B cell (primary cell): Measurements from ENCODE around the gene DOCK6. TPM values are rescaled to one million over a fixed set of nuclear protein-coding genes. Genes with fewer than 3 reads are reported as not detected.

Experiments
- ATAC-seq: fragments of 200-7000 bp; cut with Tn5 transposase; one replicate; pipeline ENCODE4 v1.10.0; 2021; ENCODE audit warnings: low read depth, mild to moderate bottlenecking, moderate number of reproducible peaks, moderate library complexity
- CTCF ChIA-PET: fragments of 350-600 bp; sonication (Branson Sonifier 250); formaldehyde crosslinking; loops from one replicate; lab custom pipeline; 2021; ENCODE audit warnings: antibody characterized with exemption, inconsistent platforms; lab: Charles Lee
- POLR2A ChIA-PET: fragments of 350-600 bp; sonication (Branson Sonifier 250); formaldehyde crosslinking; loops from one replicate; lab custom pipeline; 2021; ENCODE audit warnings: antibody characterized with exemption; lab: Charles Lee
- DNase-seq: peaks from one replicate; pipeline ENCODE4 v3.0.0; 2013
- H2AFZ ChIP-seq: 2 replicates; pipeline ENCODE4 v1.6.1; 2012; ENCODE audit warnings: mild to moderate bottlenecking, low read depth, low read length; ENCODE audit not compliant: insufficient read depth, poor library complexity, severe bottlenecking
- H3K27ac ChIP-seq, 2 donors: 1 replicate in 1 of 2; 2 replicates in 1 of 2; pipeline ENCODE4 v1.5.1; 2012 to 2013; ENCODE audit warnings: low read length in 2 of 2, mild to moderate bottlenecking in 2 of 2, moderate library complexity in 1 of 2
- H3K27me3 ChIP-seq, 4 experiments: fragments of 200-600 bp in 1 of 4; sonication (generic) in 1 of 4; replicated peaks in 1 of 4; 1 replicate in 2 of 4; 2 replicates in 2 of 4; pipeline versions ENCODE4 v1.6.1 to v1.7.0; 2013 to 2016; ENCODE audit warnings: low read length in 3 of 4, mild to moderate bottlenecking in 2 of 4, mixed read lengths in 1 of 4, moderate library complexity in 1 of 4; ENCODE audit not compliant: insufficient read depth in 4 of 4, control insufficient read depth in 3 of 4; ENCODE audit errors: control extremely low read depth in 1 of 4
- H3K36me3 ChIP-seq, 2 experiments: replicated peaks in 1 of 2; 1 replicate in 1 of 2; 2 replicates in 1 of 2; pipeline versions ENCODE4 v1.6.1 to v1.7.1; 2013; ENCODE audit warnings: low read length in 1 of 2; ENCODE audit not compliant: insufficient read depth in 2 of 2, control insufficient read depth in 1 of 2; ENCODE audit errors: control extremely low read depth in 1 of 2, extremely low read depth in 1 of 2
- H3K4me1 ChIP-seq, 2 donors: fragments of 200-600 bp in 1 of 2; sonication (generic) in 1 of 2; 1 replicate in 1 of 2; 2 replicates in 1 of 2; pipeline versions ENCODE4 v1.5.1 to v1.6.1; 2013 to 2017; ENCODE audit warnings: low read length in 2 of 2; ENCODE audit not compliant: control insufficient read depth in 2 of 2, insufficient read depth in 2 of 2
- H3K4me2 ChIP-seq: replicated peaks from 2 replicates; pipeline ENCODE3; 2012; ENCODE audit warnings: mild to moderate bottlenecking, low read depth, low read length; ENCODE audit not compliant: poor library complexity, severe bottlenecking
- H3K4me3 ChIP-seq, 5 experiments: fragments of 200-600 bp in 1 of 5; sonication (generic) in 1 of 5; 1 replicate in 3 of 5; 2 replicates in 2 of 5; pipeline versions ENCODE4 v1.5.1 to v1.7.0; 2011 to 2016; ENCODE audit warnings: low read length in 4 of 5, mild to moderate bottlenecking in 4 of 5, low read depth in 2 of 5, control low read depth in 1 of 5, moderate library complexity in 1 of 5; ENCODE audit not compliant: insufficient read depth in 1 of 5; ENCODE audit errors: control extremely low read depth in 1 of 5, extremely low read depth in 1 of 5
- H3K79me2 ChIP-seq: fragments of 200-600 bp; sonication (generic); one replicate; pipeline ENCODE4 v1.6.0; 2016; ENCODE audit warnings: low read length; ENCODE audit not compliant: control insufficient read depth, insufficient read depth
- H3K9ac ChIP-seq: fragments of 200-600 bp; sonication (generic); 2 replicates; pipeline ENCODE4 v1.6.1; 2017; ENCODE audit warnings: mild to moderate bottlenecking, low read length, moderate library complexity
- H3K9me3 ChIP-seq, 3 donors: one replicate each; pipeline versions ENCODE4 v1.6.1 to v1.7.1; 2013; ENCODE audit warnings: low read length in 2 of 3; ENCODE audit not compliant: control insufficient read depth in 2 of 3, insufficient read depth in 1 of 3; ENCODE audit errors: control extremely low read depth in 1 of 3
- H4K20me1 ChIP-seq: 2 replicates; pipeline ENCODE4 v1.6.0; 2012; ENCODE audit warnings: mild to moderate bottlenecking, low read length; ENCODE audit not compliant: insufficient read depth, control insufficient read depth, poor library complexity, severe bottlenecking
- H3K27ac Mint-ChIP-seq: one replicate; pipeline ENCODE4 v1.8.0; 2021; ENCODE audit warnings: mixed read lengths
- H3K27me3 Mint-ChIP-seq: one replicate; pipeline ENCODE4 v1.8.0; 2021; ENCODE audit warnings: mixed read lengths
- H3K4me1 Mint-ChIP-seq: one replicate; pipeline ENCODE4 v1.8.0; 2021; ENCODE audit warnings: mixed read lengths
- H3K4me3 Mint-ChIP-seq: one replicate; pipeline ENCODE4 v1.8.0; 2021; ENCODE audit warnings: mixed read lengths
- H3K9me3 Mint-ChIP-seq: one replicate; pipeline ENCODE4 v1.8.0; 2022; ENCODE audit warnings: mixed read lengths; ENCODE audit not compliant: insufficient read depth
- EZH2 ChIP-seq: IDR thresholded peaks from 2 replicates; pipeline ENCODE4 v1.6.1; 2012; ENCODE audit warnings: borderline replicate concordance, low read depth, mild to moderate bottlenecking, moderate library complexity, low read length; ENCODE audit not compliant: insufficient read depth, poor library complexity, severe bottlenecking
- WGBS: methylation state at CpG from one replicate; pipeline ENCODE4 v1.1.5; 2013; ENCODE audit warnings: missing lambda C conversion rate; ENCODE audit not compliant: insufficient coverage; 5-methylcytosine and 5-hydroxymethylcytosine counted together
- intact Hi-C: fragments of 100-400 bp; cut with micrococcal nuclease; formaldehyde crosslinking; loops from one replicate; pipeline ENCODE4 v1.10.0; 2022
- polyA plus RNA-seq: library from polyadenylated mRNA; depleted of rRNA; stranded (reverse); fragments of >200 nt; gene quantifications from 2 replicates; pipeline ENCODE4 v1.2.3, GENCODE V29; 2012
- total RNA-seq, 2 donors: library from RNA; stranded (reverse); fragments of 120-200 nt in 1 of 2; gene quantifications; 1 replicate in 1 of 2; 2 replicates in 1 of 2; pipeline versions ENCODE4 v1.2.3 to v1.2.4, GENCODE V29; 2013 to 2022
- TF ChIP-seq, protein P1 (sequence below): fragments of 200-600 bp; IDR thresholded peaks from one replicate; pipeline ENCODE4 v1.8.0; 2022; ENCODE audit warnings: antibody characterized with exemption, mild to moderate bottlenecking

The DOCK6 gene
- total and polyA plus RNA-seq, 2 donors (not counting 1 experiment from before 2014, with no cell fraction given): 5.3 to 11.9 TPM

DNA sequence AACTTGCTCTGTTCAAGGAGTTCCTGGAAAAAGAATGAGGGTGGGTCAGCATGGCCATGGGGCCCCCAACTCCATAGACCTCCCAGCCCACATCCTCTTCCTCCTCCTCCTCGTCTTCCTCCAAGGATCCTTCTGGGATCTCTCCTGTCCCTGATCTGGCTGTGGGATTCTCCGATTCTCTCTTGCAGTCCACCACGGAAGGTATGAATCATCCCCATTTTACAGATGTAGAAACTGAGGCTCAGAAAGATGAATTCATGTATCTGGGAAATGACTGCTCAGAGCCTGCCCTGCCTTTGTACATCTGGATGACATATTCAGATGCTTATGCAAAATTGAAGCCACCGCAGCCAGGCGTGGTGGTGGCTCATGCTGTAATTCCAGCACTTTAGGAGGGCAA is 62.8 kb downstream of the DOCK6 start:
- H3K27me3 Mint-ChIP-seq: peaks cover 14% of the 10 kb centered on the region
- DNase-seq: no peak
- H3K4me1 ChIP-seq: peaks cover 16 to 23% of the 10 kb centered on the region in 2 donors
- peaks cover 10% of the 10 kb centered on the region for H3K4me1 Mint-ChIP-seq
- no peaks in the 10 kb centered on the region for H3K36me3 ChIP-seq
- ChIA-PET POLR2A (no interaction called here), CTCF (interaction anchor here (1.2 to 1.9 kb wide), 3 partner anchors 62 to 164 kb away, joined by 5 read pairs; no protein-coding TSS in a partner anchor)
- H3K4me3 Mint-ChIP-seq: no peak overlapping the region
- H3K9me3 ChIP-seq: no peaks in the 10 kb centered on the region
- H3K4me3 ChIP-seq: no peak overlapping the region
- intact Hi-C loops: loop anchor here (5.0 kb wide), 1 partner anchor 42 kb away; the partner anchor contains the start of gene SPC24
- no peak overlapping the region for H3K4me2 ChIP-seq
- H2AFZ ChIP-seq: no peak overlapping the region
- peaks cover 0 to 29% (median 8%) of the 10 kb centered on the region in 4 experiments for H3K27me3 ChIP-seq
- no peaks in the 10 kb centered on the region for H3K9me3 Mint-ChIP-seq
- no peak for TF ChIP-seq EZH2
- TF ChIP-seq, protein P1, sequence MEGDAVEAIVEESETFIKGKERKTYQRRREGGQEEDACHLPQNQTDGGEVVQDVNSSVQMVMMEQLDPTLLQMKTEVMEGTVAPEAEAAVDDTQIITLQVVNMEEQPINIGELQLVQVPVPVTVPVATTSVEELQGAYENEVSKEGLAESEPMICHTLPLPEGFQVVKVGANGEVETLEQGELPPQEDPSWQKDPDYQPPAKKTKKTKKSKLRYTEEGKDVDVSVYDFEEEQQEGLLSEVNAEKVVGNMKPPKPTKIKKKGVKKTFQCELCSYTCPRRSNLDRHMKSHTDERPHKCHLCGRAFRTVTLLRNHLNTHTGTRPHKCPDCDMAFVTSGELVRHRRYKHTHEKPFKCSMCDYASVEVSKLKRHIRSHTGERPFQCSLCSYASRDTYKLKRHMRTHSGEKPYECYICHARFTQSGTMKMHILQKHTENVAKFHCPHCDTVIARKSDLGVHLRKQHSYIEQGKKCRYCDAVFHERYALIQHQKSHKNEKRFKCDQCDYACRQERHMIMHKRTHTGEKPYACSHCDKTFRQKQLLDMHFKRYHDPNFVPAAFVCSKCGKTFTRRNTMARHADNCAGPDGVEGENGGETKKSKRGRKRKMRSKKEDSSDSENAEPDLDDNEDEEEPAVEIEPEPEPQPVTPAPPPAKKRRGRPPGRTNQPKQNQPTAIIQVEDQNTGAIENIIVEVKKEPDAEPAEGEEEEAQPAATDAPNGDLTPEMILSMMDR: no peak
- no peaks in the 10 kb centered on the region for H3K79me2 ChIP-seq
- 83% methylated on average over 4 of the region's 5 CpGs for WGBS
- no peak for ATAC-seq
- no peak overlapping the region for H3K9ac ChIP-seq
- no peak overlapping the region for H3K27ac Mint-ChIP-seq
- H4K20me1 ChIP-seq: no peaks in the 10 kb centered on the region
- no peak overlapping the region for H3K27ac ChIP-seq

DNA sequence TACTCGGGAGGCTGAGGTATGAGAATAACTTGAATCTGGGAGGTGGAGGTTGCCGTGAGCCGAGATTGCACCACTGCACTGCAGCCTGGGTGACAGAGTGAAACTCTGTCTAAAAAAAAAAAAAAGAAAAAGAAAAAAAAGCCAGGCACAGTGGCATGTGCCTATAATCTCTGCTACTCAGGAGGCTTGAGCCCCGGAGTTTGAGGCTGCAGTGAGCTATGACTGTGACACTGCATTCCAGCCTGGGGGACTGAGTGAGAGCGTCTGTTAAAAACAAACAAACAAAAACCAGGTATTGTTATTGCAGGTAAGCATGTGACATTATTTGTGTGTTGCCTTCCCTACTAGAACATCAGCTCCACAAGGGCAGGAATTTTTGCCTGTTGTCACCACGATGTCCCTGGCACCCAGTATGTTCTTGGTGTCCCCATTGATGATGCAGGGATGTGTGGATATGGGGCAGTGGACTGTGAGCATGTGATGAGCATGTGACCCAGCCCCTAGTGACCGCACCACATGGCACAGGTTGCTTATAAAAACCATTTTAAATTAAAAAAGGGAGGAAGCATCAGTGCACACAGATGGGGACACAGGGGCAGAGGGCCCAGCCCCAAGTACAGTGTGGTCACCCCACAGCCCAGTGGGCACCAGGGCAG is 63.4 kb downstream of the DOCK6 start:
- TF ChIP-seq, protein P1: no peak
- no peak for TF ChIP-seq EZH2
- intact Hi-C loops: loop anchor here (5.0 kb wide), 1 partner anchor 42 kb away; the partner anchor contains the start of gene SPC24
- peaks cover 0 to 33% (median 8%) of the 10 kb centered on the region in 4 experiments for H3K27me3 ChIP-seq
- H3K4me2 ChIP-seq: no peak overlapping the region
- Mint-ChIP-seq H3K4me1 (peaks cover 11% of the 10 kb centered on the region), H3K27ac (no peak overlapping the region), H3K9me3 (no peaks in the 10 kb centered on the region), H3K27me3 (peaks cover 11% of the 10 kb centered on the region), H3K4me3 (no peak overlapping the region)
- H4K20me1 ChIP-seq: no peaks in the 10 kb centered on the region
- ChIA-PET POLR2A (no interaction called here), CTCF (interaction anchor here (0.6 to 1.9 kb wide), 4 partner anchors 61 to 1674 kb away, joined by 3 to 5 read pairs (median 4); no protein-coding TSS in a partner anchor)
- DNase-seq: no peak
- H3K9me3 ChIP-seq: peaks cover 0 to 3% (median 0%) of the 10 kb centered on the region in 3 donors
- H3K27ac ChIP-seq: no peak overlapping the region
- no peaks in the 10 kb centered on the region for H3K79me2 ChIP-seq
- H2AFZ ChIP-seq: no peak overlapping the region
- H3K36me3 ChIP-seq: no peaks in the 10 kb centered on the region
- H3K4me3 ChIP-seq: no peak overlapping the region
- H3K9ac ChIP-seq: no peak overlapping the region
- 85% methylated on average over 4 of the region's 7 CpGs for WGBS
- ATAC-seq: no peak
- H3K4me1 ChIP-seq: peaks cover 16 to 23% of the 10 kb centered on the region in 2 donors
